ENCODE results near the gene FGF22. TPM values are rescaled to one million over a fixed set of nuclear protein-coding genes. Genes with fewer than 3 reads are reported as not detected.

The FGF22 gene
- total and polyA plus RNA-seq, 2 donors (not counting 1 experiment from before 2014, with no cell fraction given) = 0.34 to 2.9 TPM

DNA sequence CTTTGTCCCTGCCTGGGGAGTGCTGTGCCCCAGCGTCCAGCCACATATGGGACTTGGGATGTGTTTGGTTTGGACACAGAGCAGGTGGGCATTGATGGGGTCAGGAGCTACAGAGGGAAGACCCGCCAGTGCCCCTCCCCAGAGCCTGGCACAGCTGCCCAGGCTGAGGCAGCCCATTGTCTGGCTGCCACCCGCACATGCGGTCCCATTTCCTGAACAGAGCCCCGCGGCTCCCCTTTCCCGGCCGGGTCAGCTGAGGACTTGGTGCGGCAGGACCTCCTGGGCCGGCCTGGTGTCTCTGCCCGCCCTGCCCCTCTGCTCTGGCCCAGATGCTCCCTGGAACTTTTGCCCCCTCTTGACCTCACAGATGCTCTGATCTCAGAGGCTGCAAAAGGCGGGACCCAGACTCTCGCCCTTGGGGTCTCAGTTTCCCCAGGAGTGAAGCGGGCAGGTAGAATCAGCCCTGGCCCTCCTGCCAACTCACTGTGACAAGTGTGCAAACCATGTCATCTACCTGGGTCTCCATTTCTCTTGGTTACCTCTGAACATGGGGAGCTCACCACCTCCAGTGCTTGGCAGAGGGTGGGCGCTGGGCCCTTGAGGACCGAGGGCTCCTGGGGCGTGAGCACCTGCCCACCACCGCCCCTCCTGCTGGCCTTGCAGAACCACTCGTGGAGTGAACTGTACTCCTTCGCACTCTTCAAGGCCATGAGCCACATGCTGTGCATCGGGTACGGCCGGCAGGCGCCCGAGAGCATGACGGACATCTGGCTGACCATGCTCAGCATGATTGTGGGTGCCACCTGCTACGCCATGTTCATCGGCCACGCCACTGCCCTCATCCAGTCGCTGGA lies 32.2 kb upstream of the FGF22 start:
- Histone ChIP-seq H4K20me1 (ENCODE audit: control insufficient read depth, insufficient read depth, low read length, poor library complexity, severe bottlenecking) (no peaks in the 10 kb centered on the region), H3K27ac (ENCODE audit: low read length in 2 of 2) (no peak overlapping the region), H3K9me3 (ENCODE audit: control extremely low read depth in 1 of 3, control insufficient read depth in 2 of 3, insufficient read depth in 1 of 3, low read length in 2 of 3) (peaks cover 0 to 7% (median 0%) of the 10 kb centered on the region in 3 donors), H3K4me2 (replicated peaks; ENCODE audit: low read depth, low read length, poor library complexity, severe bottlenecking) (no peak overlapping the region), H3K9ac (ENCODE audit: low read length) (no peak overlapping the region), H2AFZ (ENCODE audit: insufficient read depth, low read depth, low read length, poor library complexity, severe bottlenecking) (no peak overlapping the region), H3K4me3 (ENCODE audit: control extremely low read depth in 1 of 5, extremely low read depth in 1 of 5, insufficient read depth in 1 of 5, low read depth in 2 of 5, low read length in 4 of 5) (no peak overlapping the region), H3K4me1 (ENCODE audit: control insufficient read depth in 2 of 2, insufficient read depth in 2 of 2, low read length in 2 of 2) (peaks cover 11 to 30% of the 10 kb centered on the region in 2 donors), H3K36me3 (replicated peaks in 1 of 2; ENCODE audit: control extremely low read depth in 1 of 2, control insufficient read depth in 1 of 2, extremely low read depth in 1 of 2, insufficient read depth in 2 of 2, low read length in 1 of 2) (no peaks in the 10 kb centered on the region), H3K79me2 (ENCODE audit: control insufficient read depth, insufficient read depth, low read length) (no peaks in the 10 kb centered on the region), H3K27me3 (replicated peaks in 1 of 4; ENCODE audit: control extremely low read depth in 1 of 4, control insufficient read depth in 3 of 4, insufficient read depth in 4 of 4, low read length in 3 of 4) (peaks cover 0 to 2% (median 0%) of the 10 kb centered on the region in 4 experiments)
- ChIA-PET POLR2A (no interaction called here), CTCF (no interaction called here)
- no peak overlapping the region for H3K4me3 Mint-ChIP-seq
- intact Hi-C loops (cut with micrococcal nuclease) = no loop called here
- no peak for TF ChIP-seq CTCF (IDR thresholded peaks at IDR 0.05)
- no peak for TF ChIP-seq EZH2 (IDR thresholded peaks at IDR 0.05; ENCODE audit: borderline replicate concordance, insufficient read depth, low read depth, low read length, poor library complexity, severe bottlenecking)
- peaks cover 11% of the 10 kb centered on the region for H3K4me1 Mint-ChIP-seq
- 90% methylated on average over 30 of the region's 30 CpGs for WGBS (ENCODE audit: insufficient coverage)
- no peaks in the 10 kb centered on the region for H3K27me3 Mint-ChIP-seq
- H3K9me3 Mint-ChIP-seq (ENCODE audit: insufficient read depth) = no peaks in the 10 kb centered on the region
- ATAC-seq (ENCODE audit: low read depth) (no peak), DNase-seq (no peak)
- no peak overlapping the region for H3K27ac Mint-ChIP-seq

Measured in B cell (primary cell).